Pons (tissue), 1 donor: ENCODE measurements around the gene ST6GAL1.

Experiments
- DNase-seq: peaks from one replicate; pipeline ENCODE4 v3.0.0-alpha.2; 2016; ENCODE audit warnings: low spot score

Gene ST6GAL1

GRCh38 chr3:187077537-187077936, 147.2 kb downstream of the ST6GAL1 start:
- no peak for DNase-seq

GRCh38 chr3:187079090-187080022, 149.0 kb downstream of the ST6GAL1 start:
- no peak for DNase-seq

GRCh38 chr3:187080799-187081450, 150.6 kb downstream of the ST6GAL1 start:
- no peak for DNase-seq

GRCh38 chr3:187082758-187083375, 152.5 kb downstream of the ST6GAL1 start:
- peak; percentile 44 for DNase-seq

GRCh38 chr3:187084126-187084525, 153.8 kb downstream of the ST6GAL1 start:
- no peak for DNase-seq

- no peak for DNase-seq
Observed at GRCh38 chr3:187084580-187084979, 154.3 kb downstream of the ST6GAL1 start.

GRCh38 chr3:187085021-187085666, 154.8 kb downstream of the ST6GAL1 start:
- no peak for DNase-seq

- DNase-seq: no peak
Observed at GRCh38 chr3:187085933-187086332, 155.6 kb downstream of the ST6GAL1 start.

GRCh38 chr3:187086831-187087230, 156.5 kb downstream of the ST6GAL1 start:
- no peak for DNase-seq

- DNase-seq: no peak
Observed at GRCh38 chr3:187088701-187089100, 158.4 kb downstream of the ST6GAL1 start.

- no peak for DNase-seq
Observed at GRCh38 chr3:187093320-187093719, 163.0 kb downstream of the ST6GAL1 start.

- DNase-seq: no peak
Observed at GRCh38 chr3:187098923-187099512, 168.7 kb downstream of the ST6GAL1 start.

- peak; percentile 61 for DNase-seq
Observed at GRCh38 chr3:187101184-187102072, 171.1 kb downstream of the ST6GAL1 start.

GRCh38 chr3:187102073-187102634, 171.8 kb downstream of the ST6GAL1 start:
- DNase-seq: no peak

- no peak for DNase-seq
Observed at GRCh38 chr3:187103251-187103650, 172.9 kb downstream of the ST6GAL1 start.

- no peak for DNase-seq
Observed at GRCh38 chr3:187104342-187104741, 174.0 kb downstream of the ST6GAL1 start.

- no peak for DNase-seq
Observed at GRCh38 chr3:187104933-187105332, 174.6 kb downstream of the ST6GAL1 start.

- no peak for DNase-seq
Observed at GRCh38 chr3:187105700-187106099, 175.4 kb downstream of the ST6GAL1 start.

GRCh38 chr3:187107989-187108388, 177.7 kb downstream of the ST6GAL1 start:
- DNase-seq: no peak

- no peak for DNase-seq
Observed at GRCh38 chr3:187110156-187110555, 179.8 kb downstream of the ST6GAL1 start.
